H1 (cell line): ENCODE data around the gene SMTN. TPM values are rescaled to one million over a fixed set of nuclear protein-coding genes. Genes with fewer than 3 reads are reported as not detected.

Experiments used
- CEBPB ChIP-seq: IDR thresholded peaks from 2 replicates; pipeline ENCODE4 v1.6.1; 2012; ENCODE audit warnings: low read depth, low read length
- CTBP2 ChIP-seq: IDR thresholded peaks from 2 replicates; pipeline ENCODE4 v1.7.0; 2011; ENCODE audit warnings: borderline replicate concordance, mild to moderate bottlenecking, moderate library complexity, mixed read lengths, low read length; ENCODE audit not compliant: insufficient read depth, insufficient read length
- KDM1A ChIP-seq: fragments of 200-600, 300-600 bp; sonication (generic); IDR thresholded peaks from 2 replicates; pipeline ENCODE4 v1.7.1; 2016; ENCODE audit warnings: mild to moderate bottlenecking, low read length, borderline replicate concordance
- MAFK ChIP-seq: IDR thresholded peaks from 2 replicates; pipeline ENCODE4 v1.6.1; 2012; ENCODE audit warnings: low read depth, mild to moderate bottlenecking, improper control_type of control experiment, low read length
- NRF1 ChIP-seq: IDR thresholded peaks from 2 replicates; pipeline ENCODE4 v1.6.1; 2011; ENCODE audit warnings: mild to moderate bottlenecking, low read depth, low read length, improper control_type of control experiment
- POLR2A ChIP-seq, 2 experiments: IDR thresholded peaks; 1 replicate in 1 of 2; 2 replicates in 1 of 2; pipeline ENCODE4 v1.6.1; 2011; ENCODE audit warnings: low read depth in 2 of 2, low read length in 2 of 2, mild to moderate bottlenecking in 2 of 2; ENCODE audit errors: control extremely low read depth in 1 of 2
- RBBP5 ChIP-seq: IDR thresholded peaks from 2 replicates; pipeline ENCODE4 v1.7.1; 2012; ENCODE audit warnings: low read depth, mild to moderate bottlenecking, inconsistent platforms, low read length, moderate library complexity, borderline replicate concordance
- SAP30 ChIP-seq: fragments of 300-600 bp; sonication (generic); IDR thresholded peaks from 2 replicates; pipeline ENCODE4 v1.7.1; 2012; ENCODE audit warnings: low read length, moderate library complexity, mild to moderate bottlenecking, inconsistent platforms; ENCODE audit not compliant: insufficient read depth, insufficient replicate concordance
- YY1 ChIP-seq: IDR thresholded peaks from 2 replicates; pipeline ENCODE4 v1.6.1; 2011; ENCODE audit warnings: low read depth, mild to moderate bottlenecking, low read length
- polyA plus RNA-seq, 7 experiments: library from polyadenylated mRNA; depleted of rRNA in 3 of 7; stranded (reverse) in 5 of 7; unstranded in 2 of 7; fragments of >200 nt in 5 of 7; fragments of 200-250 nt in 2 of 7; gene quantifications; 1 replicate in 5 of 7; 2 replicates in 1 of 7; 4 replicates in 1 of 7; pipeline versions ENCODE4 v1.2.1 to v1.2.3, GENCODE V29; 2011 to 2013; ENCODE audit warnings: missing spikeins in 2 of 7, mixed read lengths in 2 of 7
- total RNA-seq: library from RNA; stranded (reverse); fragmentation: NEBNext Ultra II Directional; extraction: Animal tissue kit (Norgen Biotek cat#: 25700); gene quantifications from 2 replicates; pipeline ENCODE4 v1.2.1, GENCODE V29; 2021
- TF ChIP-seq, protein P1 (sequence below): fragments of 300-600 bp; sonication (generic); IDR thresholded peaks from 2 replicates; pipeline ENCODE4 v1.7.1; 2012; ENCODE audit warnings: low read length, moderate library complexity, mild to moderate bottlenecking, inconsistent platforms; ENCODE audit not compliant: insufficient replicate concordance

SMTN gene
- total and polyA plus RNA-seq, 2 of the 8 experiments (the other 6 are each of a cell fraction or from before 2014, with no cell fraction given) = 12.3 to 20.8 TPM

DNA sequence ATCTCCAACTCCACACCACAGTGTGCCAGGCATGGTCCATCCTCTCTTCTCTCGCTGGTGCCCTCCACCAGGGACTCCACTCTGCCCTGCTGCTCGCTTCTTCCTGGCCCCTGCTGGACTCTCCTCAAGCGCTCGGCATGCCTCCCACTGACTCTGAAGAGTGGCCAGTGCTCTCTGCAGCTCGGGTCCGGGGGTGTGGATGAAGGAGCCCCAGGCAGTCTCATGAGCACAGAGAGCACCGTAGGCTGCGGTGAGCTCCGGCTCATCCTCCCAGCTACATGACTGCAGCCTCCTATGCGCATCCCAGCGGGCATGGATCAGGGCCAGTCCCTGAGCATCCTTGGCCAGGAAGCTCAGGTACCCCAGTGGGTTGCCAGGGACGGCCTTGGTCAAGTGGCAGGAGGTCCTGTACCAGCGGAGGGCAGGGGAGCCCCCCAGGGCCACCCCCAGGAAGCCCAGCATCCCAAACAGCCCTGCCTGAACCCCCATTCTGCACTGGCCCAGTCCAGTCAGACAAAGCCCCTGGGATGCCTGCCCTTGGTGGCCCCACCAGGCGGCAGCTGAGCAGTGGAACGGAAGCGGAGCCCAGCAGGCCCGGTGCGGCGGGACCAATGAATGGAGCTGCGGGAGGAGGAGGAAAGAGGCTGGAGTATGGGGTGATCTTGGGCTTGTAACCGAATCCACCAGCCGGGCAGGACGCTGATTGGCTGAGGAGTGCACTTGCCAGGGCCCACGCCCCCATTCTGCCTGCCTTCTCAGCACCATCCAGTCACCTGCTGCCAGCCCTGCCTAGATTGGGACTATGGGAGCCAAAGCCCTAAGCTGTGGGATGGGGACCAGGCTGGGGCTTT, 59.0 kb downstream of the SMTN start, which contains the start of gene PLA2G3 (continued):
- TF ChIP-seq, protein P1, sequence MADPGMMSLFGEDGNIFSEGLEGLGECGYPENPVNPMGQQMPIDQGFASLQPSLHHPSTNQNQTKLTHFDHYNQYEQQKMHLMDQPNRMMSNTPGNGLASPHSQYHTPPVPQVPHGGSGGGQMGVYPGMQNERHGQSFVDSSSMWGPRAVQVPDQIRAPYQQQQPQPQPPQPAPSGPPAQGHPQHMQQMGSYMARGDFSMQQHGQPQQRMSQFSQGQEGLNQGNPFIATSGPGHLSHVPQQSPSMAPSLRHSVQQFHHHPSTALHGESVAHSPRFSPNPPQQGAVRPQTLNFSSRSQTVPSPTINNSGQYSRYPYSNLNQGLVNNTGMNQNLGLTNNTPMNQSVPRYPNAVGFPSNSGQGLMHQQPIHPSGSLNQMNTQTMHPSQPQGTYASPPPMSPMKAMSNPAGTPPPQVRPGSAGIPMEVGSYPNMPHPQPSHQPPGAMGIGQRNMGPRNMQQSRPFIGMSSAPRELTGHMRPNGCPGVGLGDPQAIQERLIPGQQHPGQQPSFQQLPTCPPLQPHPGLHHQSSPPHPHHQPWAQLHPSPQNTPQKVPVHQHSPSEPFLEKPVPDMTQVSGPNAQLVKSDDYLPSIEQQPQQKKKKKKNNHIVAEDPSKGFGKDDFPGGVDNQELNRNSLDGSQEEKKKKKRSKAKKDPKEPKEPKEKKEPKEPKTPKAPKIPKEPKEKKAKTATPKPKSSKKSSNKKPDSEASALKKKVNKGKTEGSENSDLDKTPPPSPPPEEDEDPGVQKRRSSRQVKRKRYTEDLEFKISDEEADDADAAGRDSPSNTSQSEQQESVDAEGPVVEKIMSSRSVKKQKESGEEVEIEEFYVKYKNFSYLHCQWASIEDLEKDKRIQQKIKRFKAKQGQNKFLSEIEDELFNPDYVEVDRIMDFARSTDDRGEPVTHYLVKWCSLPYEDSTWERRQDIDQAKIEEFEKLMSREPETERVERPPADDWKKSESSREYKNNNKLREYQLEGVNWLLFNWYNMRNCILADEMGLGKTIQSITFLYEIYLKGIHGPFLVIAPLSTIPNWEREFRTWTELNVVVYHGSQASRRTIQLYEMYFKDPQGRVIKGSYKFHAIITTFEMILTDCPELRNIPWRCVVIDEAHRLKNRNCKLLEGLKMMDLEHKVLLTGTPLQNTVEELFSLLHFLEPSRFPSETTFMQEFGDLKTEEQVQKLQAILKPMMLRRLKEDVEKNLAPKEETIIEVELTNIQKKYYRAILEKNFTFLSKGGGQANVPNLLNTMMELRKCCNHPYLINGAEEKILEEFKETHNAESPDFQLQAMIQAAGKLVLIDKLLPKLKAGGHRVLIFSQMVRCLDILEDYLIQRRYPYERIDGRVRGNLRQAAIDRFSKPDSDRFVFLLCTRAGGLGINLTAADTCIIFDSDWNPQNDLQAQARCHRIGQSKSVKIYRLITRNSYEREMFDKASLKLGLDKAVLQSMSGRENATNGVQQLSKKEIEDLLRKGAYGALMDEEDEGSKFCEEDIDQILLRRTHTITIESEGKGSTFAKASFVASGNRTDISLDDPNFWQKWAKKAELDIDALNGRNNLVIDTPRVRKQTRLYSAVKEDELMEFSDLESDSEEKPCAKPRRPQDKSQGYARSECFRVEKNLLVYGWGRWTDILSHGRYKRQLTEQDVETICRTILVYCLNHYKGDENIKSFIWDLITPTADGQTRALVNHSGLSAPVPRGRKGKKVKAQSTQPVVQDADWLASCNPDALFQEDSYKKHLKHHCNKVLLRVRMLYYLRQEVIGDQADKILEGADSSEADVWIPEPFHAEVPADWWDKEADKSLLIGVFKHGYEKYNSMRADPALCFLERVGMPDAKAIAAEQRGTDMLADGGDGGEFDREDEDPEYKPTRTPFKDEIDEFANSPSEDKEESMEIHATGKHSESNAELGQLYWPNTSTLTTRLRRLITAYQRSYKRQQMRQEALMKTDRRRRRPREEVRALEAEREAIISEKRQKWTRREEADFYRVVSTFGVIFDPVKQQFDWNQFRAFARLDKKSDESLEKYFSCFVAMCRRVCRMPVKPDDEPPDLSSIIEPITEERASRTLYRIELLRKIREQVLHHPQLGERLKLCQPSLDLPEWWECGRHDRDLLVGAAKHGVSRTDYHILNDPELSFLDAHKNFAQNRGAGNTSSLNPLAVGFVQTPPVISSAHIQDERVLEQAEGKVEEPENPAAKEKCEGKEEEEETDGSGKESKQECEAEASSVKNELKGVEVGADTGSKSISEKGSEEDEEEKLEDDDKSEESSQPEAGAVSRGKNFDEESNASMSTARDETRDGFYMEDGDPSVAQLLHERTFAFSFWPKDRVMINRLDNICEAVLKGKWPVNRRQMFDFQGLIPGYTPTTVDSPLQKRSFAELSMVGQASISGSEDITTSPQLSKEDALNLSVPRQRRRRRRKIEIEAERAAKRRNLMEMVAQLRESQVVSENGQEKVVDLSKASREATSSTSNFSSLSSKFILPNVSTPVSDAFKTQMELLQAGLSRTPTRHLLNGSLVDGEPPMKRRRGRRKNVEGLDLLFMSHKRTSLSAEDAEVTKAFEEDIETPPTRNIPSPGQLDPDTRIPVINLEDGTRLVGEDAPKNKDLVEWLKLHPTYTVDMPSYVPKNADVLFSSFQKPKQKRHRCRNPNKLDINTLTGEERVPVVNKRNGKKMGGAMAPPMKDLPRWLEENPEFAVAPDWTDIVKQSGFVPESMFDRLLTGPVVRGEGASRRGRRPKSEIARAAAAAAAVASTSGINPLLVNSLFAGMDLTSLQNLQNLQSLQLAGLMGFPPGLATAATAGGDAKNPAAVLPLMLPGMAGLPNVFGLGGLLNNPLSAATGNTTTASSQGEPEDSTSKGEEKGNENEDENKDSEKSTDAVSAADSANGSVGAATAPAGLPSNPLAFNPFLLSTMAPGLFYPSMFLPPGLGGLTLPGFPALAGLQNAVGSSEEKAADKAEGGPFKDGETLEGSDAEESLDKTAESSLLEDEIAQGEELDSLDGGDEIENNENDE = no peak
- TF ChIP-seq POLR2A (IDR thresholded peaks at IDR 0.05; ENCODE audit: control extremely low read depth in 1 of 2, low read depth in 2 of 2, low read length in 2 of 2) = peak in 1 of 2 experiments; percentile 81; a peak in 2 of 3 replicates
- TF ChIP-seq MAFK = no peak
- no peak for TF ChIP-seq YY1
- TF ChIP-seq KDM1A = 0 out of 2 replicates have a peak, but pooled peaks have one; percentile 21
- peak; percentile 78 for TF ChIP-seq CTBP2
- no peak for TF ChIP-seq NRF1
- TF ChIP-seq CEBPB = no peak
- no peak for TF ChIP-seq RBBP5
- TF ChIP-seq SAP30 = no peak
